ENCODE results near the gene ADAP1.

ADAP1 gene

DNA sequence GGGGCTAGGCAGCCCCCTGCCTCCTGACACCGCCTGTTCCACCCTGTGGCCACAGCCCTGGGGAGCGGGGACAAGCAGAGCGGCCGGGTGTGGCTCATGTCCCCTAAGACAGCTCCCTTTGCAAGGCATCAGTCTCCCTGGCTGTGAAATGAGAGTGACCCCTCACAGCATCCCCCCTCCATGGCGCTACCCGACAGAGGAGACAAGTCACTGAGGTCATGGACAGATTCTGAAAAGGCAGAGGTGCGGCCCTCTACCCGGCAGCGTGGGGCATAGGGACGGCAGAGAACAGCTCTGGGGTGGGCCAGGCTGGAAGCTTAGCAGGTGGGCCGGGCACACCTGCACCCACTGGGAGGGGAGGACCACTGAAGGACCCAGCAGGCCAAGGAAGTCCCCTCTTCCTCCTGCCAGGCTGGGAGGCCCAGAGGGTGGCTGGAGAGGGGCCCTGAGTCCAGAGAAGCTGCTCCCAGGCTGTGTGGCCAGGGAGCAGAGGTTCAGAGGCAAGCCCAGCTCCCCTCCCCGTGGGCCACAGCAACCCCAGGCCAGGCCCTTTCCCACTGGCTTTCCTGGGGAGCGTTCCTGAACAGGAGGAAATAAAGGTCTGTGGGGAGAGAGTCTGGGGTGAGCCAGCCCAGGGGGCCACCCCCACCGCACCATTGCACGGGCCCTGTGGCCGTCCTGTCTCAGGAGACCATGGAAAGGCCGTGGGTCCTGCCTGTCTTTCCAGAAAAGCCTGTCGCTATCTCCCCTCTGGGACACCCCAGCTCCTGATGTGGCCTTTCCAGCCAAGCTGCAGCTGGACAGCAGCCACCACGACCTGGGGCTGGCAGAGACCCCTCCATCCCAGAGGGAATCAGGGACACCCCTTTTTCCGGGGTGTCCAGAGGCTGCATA lies 1.7 kb downstream of the ADAP1 start:
- Histone ChIP-seq H3K27ac (ENCODE audit: extremely low read depth, low read depth, low read length) (no peak overlapping the region), H3K4me3 (ENCODE audit: low read depth, low read length) (no peak overlapping the region), H3K4me1 (ENCODE audit: control insufficient read depth, insufficient read depth, low read length) (no peaks in the 10 kb centered on the region; the same call in 1 of the 2 replicates), H3K9me3 (ENCODE audit: control insufficient read depth, insufficient read depth, low read depth, low read length) (no peaks in the 10 kb centered on the region), H3K36me3 (ENCODE audit: control insufficient read depth in 2 of 2, insufficient read depth in 1 of 2, low read length in 2 of 2) (no peaks in the 10 kb centered on the region)
- no peak for TF ChIP-seq ZNF423 (tag by site-specific recombination; IDR thresholded peaks at IDR 0.05)
- no peak for TF ChIP-seq TCF7L2 (IDR thresholded peaks at IDR 0.05; ENCODE audit: borderline replicate concordance, low read depth, low read length)
- TF ChIP-seq GLIS1 (tag by site-specific recombination; IDR thresholded peaks at IDR 0.05): peak; percentile 46; the same call in 1 of the 2 replicates
- TF ChIP-seq ZNF184 (tag by site-specific recombination; IDR thresholded peaks at IDR 0.05): no peak
- TF ChIP-seq, protein P1, sequence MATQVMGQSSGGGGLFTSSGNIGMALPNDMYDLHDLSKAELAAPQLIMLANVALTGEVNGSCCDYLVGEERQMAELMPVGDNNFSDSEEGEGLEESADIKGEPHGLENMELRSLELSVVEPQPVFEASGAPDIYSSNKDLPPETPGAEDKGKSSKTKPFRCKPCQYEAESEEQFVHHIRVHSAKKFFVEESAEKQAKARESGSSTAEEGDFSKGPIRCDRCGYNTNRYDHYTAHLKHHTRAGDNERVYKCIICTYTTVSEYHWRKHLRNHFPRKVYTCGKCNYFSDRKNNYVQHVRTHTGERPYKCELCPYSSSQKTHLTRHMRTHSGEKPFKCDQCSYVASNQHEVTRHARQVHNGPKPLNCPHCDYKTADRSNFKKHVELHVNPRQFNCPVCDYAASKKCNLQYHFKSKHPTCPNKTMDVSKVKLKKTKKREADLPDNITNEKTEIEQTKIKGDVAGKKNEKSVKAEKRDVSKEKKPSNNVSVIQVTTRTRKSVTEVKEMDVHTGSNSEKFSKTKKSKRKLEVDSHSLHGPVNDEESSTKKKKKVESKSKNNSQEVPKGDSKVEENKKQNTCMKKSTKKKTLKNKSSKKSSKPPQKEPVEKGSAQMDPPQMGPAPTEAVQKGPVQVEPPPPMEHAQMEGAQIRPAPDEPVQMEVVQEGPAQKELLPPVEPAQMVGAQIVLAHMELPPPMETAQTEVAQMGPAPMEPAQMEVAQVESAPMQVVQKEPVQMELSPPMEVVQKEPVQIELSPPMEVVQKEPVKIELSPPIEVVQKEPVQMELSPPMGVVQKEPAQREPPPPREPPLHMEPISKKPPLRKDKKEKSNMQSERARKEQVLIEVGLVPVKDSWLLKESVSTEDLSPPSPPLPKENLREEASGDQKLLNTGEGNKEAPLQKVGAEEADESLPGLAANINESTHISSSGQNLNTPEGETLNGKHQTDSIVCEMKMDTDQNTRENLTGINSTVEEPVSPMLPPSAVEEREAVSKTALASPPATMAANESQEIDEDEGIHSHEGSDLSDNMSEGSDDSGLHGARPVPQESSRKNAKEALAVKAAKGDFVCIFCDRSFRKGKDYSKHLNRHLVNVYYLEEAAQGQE (tag by site-specific recombination; IDR thresholded peaks at IDR 0.05): peak; percentile 61; the same call in 1 of the 2 replicates
- no peak for TF ChIP-seq KLF16 (tag by site-specific recombination; IDR thresholded peaks at IDR 0.05)
- no peak for TF ChIP-seq ZNF623 (tag by site-specific recombination; IDR thresholded peaks at IDR 0.05)
- no peak for TF ChIP-seq KLF10 (tag by site-specific recombination; IDR thresholded peaks at IDR 0.05)
- ChIA-PET CTCF (interaction anchor here (0.6 to 1.3 kb wide), 5 partner anchors 16 to 217 kb away, joined by 3 to 6 read pairs (median 3); no protein-coding TSS in a partner anchor), POLR2A (no interaction called here)

DNA sequence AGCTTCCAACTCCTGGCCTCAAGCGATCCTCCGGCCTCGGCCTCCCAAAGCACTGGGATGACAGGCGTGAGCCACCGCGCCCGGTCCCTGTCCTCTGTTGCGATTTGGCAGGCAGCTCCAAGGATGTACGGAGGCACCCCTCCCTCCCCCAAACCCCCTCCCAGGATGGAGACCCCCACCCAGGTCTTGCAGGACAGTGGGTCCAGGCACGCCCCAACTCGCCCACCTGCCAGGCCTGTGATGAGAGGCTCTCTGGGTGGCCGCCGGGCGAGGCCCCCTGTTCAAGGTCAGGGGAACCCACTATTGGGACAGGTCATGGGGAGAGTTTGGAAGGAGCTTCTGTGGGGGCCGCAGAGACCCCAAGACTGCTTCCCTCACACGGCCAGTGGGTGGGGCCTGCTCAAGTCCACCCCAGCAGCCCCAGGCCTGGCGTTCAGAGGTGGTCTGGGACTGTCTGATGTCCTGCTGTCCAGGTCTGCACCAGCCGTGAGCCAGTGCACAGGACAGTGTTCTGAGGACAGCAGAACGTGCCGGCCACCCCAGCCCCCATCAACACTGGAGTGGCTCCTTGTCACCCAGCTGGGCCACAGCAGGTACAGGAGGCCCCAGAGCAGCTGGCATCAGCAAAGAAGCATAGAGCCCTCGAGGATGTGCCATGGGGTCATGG lies 2.5 kb downstream of the ADAP1 start:
- ChIA-PET POLR2A (no interaction called here), CTCF (interaction anchor here (0.6 to 1.3 kb wide), 2 partner anchors 41 to 82 kb away, joined by 3 to 6 read pairs; no protein-coding TSS in a partner anchor)
- Histone ChIP-seq H3K4me1 (ENCODE audit: control insufficient read depth, insufficient read depth, low read length) (no peaks in the 10 kb centered on the region; the same call in 1 of the 2 replicates), H3K36me3 (ENCODE audit: control insufficient read depth in 2 of 2, insufficient read depth in 1 of 2, low read length in 2 of 2) (no peaks in the 10 kb centered on the region), H3K9me3 (ENCODE audit: control insufficient read depth, insufficient read depth, low read depth, low read length) (no peaks in the 10 kb centered on the region), H3K27ac (ENCODE audit: extremely low read depth, low read depth, low read length) (no peak overlapping the region), H3K4me3 (ENCODE audit: low read depth, low read length) (no peak overlapping the region)
- TF ChIP-seq, protein P1 (tag by site-specific recombination; IDR thresholded peaks at IDR 0.05): no peak
- TF ChIP-seq ZFP37 (tag by site-specific recombination; IDR thresholded peaks at IDR 0.05) (no peak), ZBTB17 (tag by site-specific recombination; IDR thresholded peaks at IDR 0.05) (no peak)
